Heart right ventricle (tissue), 16 donors: Measurements from ENCODE around the gene ABI2. TPM values are rescaled to one million over a fixed set of nuclear protein-coding genes. Genes with fewer than 3 reads are reported as not detected.
"Not testable (repeated sequence)": the region's sequence is repeated elsewhere in the genome, so short reads cannot be mapped to it uniquely, and the experiment has no call there.

Experiments
- ATAC-seq, 8 donors: fragments of 200-7000 bp; cut with Tn5 transposase; one replicate each; pipeline ENCODE4 v1.9.1; 2020; ENCODE audit warnings: mild to moderate bottlenecking in 8 of 8, moderate library complexity in 8 of 8, moderate number of reproducible peaks in 1 of 8
- DNase-seq, 2 donors: peaks; one replicate each; pipeline ENCODE4 v3.0.0-alpha.2; 2020
- H3K27ac ChIP-seq, 10 donors: fragments of 200-600 bp; sonication (generic) in 2 of 10; one replicate each; pipeline versions ENCODE4 v1.5.0 to v1.8.0; 2020 to 2022; ENCODE audit warnings: mild to moderate bottlenecking in 3 of 10
- H3K27me3 ChIP-seq, 7 donors: fragments of 200-600 bp; one replicate each; pipeline ENCODE4 v1.8.0; 2021 to 2022; ENCODE audit warnings: mild to moderate bottlenecking in 2 of 7
- H3K36me3 ChIP-seq, 9 donors: fragments of 200-600 bp; sonication (generic) in 1 of 9; one replicate each; pipeline versions ENCODE4 v1.5.0 to v1.8.0; 2020 to 2022; ENCODE audit warnings: mild to moderate bottlenecking in 2 of 9
- H3K4me1 ChIP-seq, 9 donors: fragments of 200-600 bp; sonication (generic) in 1 of 9; one replicate each; pipeline versions ENCODE4 v1.5.0 to v1.8.0; 2020 to 2022; ENCODE audit warnings: mild to moderate bottlenecking in 4 of 9
- H3K4me3 ChIP-seq, 10 donors: fragments of 200-600 bp; sonication (generic) in 2 of 10; one replicate each; pipeline versions ENCODE4 v1.5.0 to v1.8.0; 2020 to 2022; ENCODE audit warnings: mild to moderate bottlenecking in 7 of 10, moderate library complexity in 2 of 10
- H3K9me3 ChIP-seq, 11 donors: fragments of 200-600 bp in 10 of 11; sonication (generic) in 2 of 11; one replicate each; pipeline versions ENCODE4 v1.5.0 to v1.8.0; 2013 to 2022; ENCODE audit warnings: mild to moderate bottlenecking in 2 of 11, control low read depth in 1 of 11, moderate library complexity in 1 of 11
- CTCF ChIP-seq, 9 donors: fragments of 200-600 bp; sonication (generic) in 2 of 9; IDR thresholded peaks; one replicate each; pipeline versions ENCODE4 v1.5.0 to v1.8.0; 2021 to 2022; ENCODE audit warnings: antibody characterized with exemption in 9 of 9, mild to moderate bottlenecking in 5 of 9, moderate library complexity in 1 of 9
- WGBS, 2 donors: extraction: QIAGEN DNeasy Blood & Tissue Kit; methylation state at CpG; one replicate each; pipeline ENCODE4 v1.1.7; 2013; ENCODE audit warnings: inconsistent platforms in 1 of 2; 5-methylcytosine and 5-hydroxymethylcytosine counted together
- intact Hi-C, 10 donors: fragments of 100-400 bp; cut with DNase I; formaldehyde crosslinking; loops; one replicate each; pipeline versions ENCODE4 v1.11.1 to v1.14.2; 2022
- polyA plus RNA-seq, 2 donors: library from polyadenylated mRNA; stranded (reverse); fragments of 200-250 nt; gene quantifications; one replicate each; pipeline ENCODE4 v1.2.3, GENCODE V29; 2013
- total RNA-seq, 10 donors: library from RNA; stranded (reverse); fragmentation: NEBNext Ultra II Directional in 3 of 10; extraction: Animal tissue kit (Norgen Biotek cat#: 25700) in 3 of 10; gene quantifications; one replicate each; pipeline versions ENCODE4 v1.2.1 to v1.2.4, GENCODE V29; 2021 to 2023
- donor health status: Arrhythmogenic right ventricular cardiomyopathy.
- donor health status: ischemic (EF 13 %, LVEDD 7.1; RV severe dilation, severe dysfunction).
- donor health status: healthy with polysubstance abuse.
- donor health status: DM: no; HTN: yes; CAD: no.
- donor health status: DM: no; HTN: no; CAD: no.
- donor health status: ischemic (EF 25% LVEDD 6.9; RV normal size, moderate dysfunction).
- donor health status: ischemic (EF 25% LVEDD 5.7; RV mildly dilated, moderate dysfunction).
- donor health status: healthy.
- donor health status: DM: yes; HTN: yes; CAD: no.
- donor health status: Ischemic cardiomyopathy.
- donor health status: ischemic (EF 35%, LVEDD 5.7; RV mildly dilated, moderate dysfunction).
- donor health status: nonischemic (EF 11% LVEDD 7.7; RV severe dilation, severe dysfunction).
- donor health status: DM: yes; HTN: yes; CAD: no.
- donor health status: PGD.
- donor health status: ischemic (EF 29% LVEDD 5.4; RV normal size, mild dysfunction).
- donor health status: nonischemic (EF 23%, LVEDD 6.1; RV moderate dilation, normal function).

ABI2 gene
- total and polyA plus RNA-seq, 12 donors, result 12.9 to 76.8 (median 55.7) TPM

GRCh38 chr2:203366639-203367466, 38.7 kb downstream of the ABI2 start:
- intact Hi-C loops, result no loop called here
- 89 to 93% methylated on average over 5 of the region's 5 CpGs for WGBS, 2 donors
- DNase-seq, result no peak
- Histone ChIP-seq H3K27me3 (no peaks in the 10 kb centered on the region), H3K9me3 (no peaks in the 10 kb centered on the region), H3K4me3 (no peak overlapping the region), H3K4me1 (peaks cover 0 to 24% (median 10%) of the 10 kb centered on the region in 9 donors), H3K27ac (no peak overlapping the region), H3K36me3 (peaks cover 0 to 30% (median 0%) of the 10 kb centered on the region in 9 donors)
- no peak for TF ChIP-seq CTCF (IDR thresholded peaks at IDR 0.05)
- ATAC-seq, result no peak

GRCh38 chr2:203372706-203373105, 44.5 kb downstream of the ABI2 start:
- Histone ChIP-seq H3K36me3 (peaks cover 0 to 20% (median 0%) of the 10 kb centered on the region in 9 donors), H3K4me1 (peaks cover 0 to 14% (median 0%) of the 10 kb centered on the region in 9 donors)
- intact Hi-C loops, H3K27ac ChIP-seq, H3K9me3 ChIP-seq, H3K4me3 ChIP-seq, H3K27me3 ChIP-seq, DNase-seq, ATAC-seq: not testable (repeated sequence)
- WGBS, 2 donors, result 98 to 99% methylated on average over 20 to 25 of the region's 31 CpGs

GRCh38 chr2:203376173-203376572, 48.0 kb downstream of the ABI2 start:
- intact Hi-C loops, result no loop called here
- no peak overlapping the region for H3K4me3 ChIP-seq
- peaks cover 0 to 6% (median 0%) of the 10 kb centered on the region in 9 donors for H3K4me1 ChIP-seq
- ATAC-seq, result no peak
- DNase-seq, result no peak
- TF ChIP-seq CTCF (IDR thresholded peaks at IDR 0.05), result no peak
- no peaks in the 10 kb centered on the region for H3K9me3 ChIP-seq
- no peaks in the 10 kb centered on the region for H3K27me3 ChIP-seq
- peaks cover 0 to 4% (median 0%) of the 10 kb centered on the region in 9 donors for H3K36me3 ChIP-seq
- peak overlapping the region in 1 of 10 donors; percentile 2 for H3K27ac ChIP-seq

GRCh38 chr2:203379156-203379555, 51.0 kb downstream of the ABI2 start:
- TF ChIP-seq CTCF (IDR thresholded peaks at IDR 0.05), result no peak
- H3K4me3 ChIP-seq, result no peak overlapping the region
- intact Hi-C loops, result no loop called here
- peaks cover 0 to 23% (median 0%) of the 10 kb centered on the region in 9 donors for H3K36me3 ChIP-seq
- WGBS, 2 donors, result 97 to 99% methylated on average over 3 of the region's 3 CpGs
- no peaks in the 10 kb centered on the region for H3K27me3 ChIP-seq
- H3K27ac ChIP-seq, result no peak overlapping the region
- H3K4me1 ChIP-seq, result peaks cover 0 to 6% (median 0%) of the 10 kb centered on the region in 9 donors
- DNase-seq (no peak), ATAC-seq (no peak)
- no peaks in the 10 kb centered on the region for H3K9me3 ChIP-seq

GRCh38 chr2:203383038-203383437, 54.8 kb downstream of the ABI2 start:
- WGBS, 2 donors, result 69 to 90% methylated on average over 1 of the region's 1 CpG
- H3K9me3 ChIP-seq, result no peaks in the 10 kb centered on the region
- H3K4me1 ChIP-seq, result no peaks in the 10 kb centered on the region
- H3K27ac ChIP-seq, result no peak overlapping the region
- no peak for TF ChIP-seq CTCF (IDR thresholded peaks at IDR 0.05)
- intact Hi-C loops, result no loop called here
- H3K36me3 ChIP-seq, result peaks cover 0 to 33% (median 0%) of the 10 kb centered on the region in 9 donors
- no peak for DNase-seq
- H3K4me3 ChIP-seq, result no peak overlapping the region
- no peak for ATAC-seq
- H3K27me3 ChIP-seq, result no peaks in the 10 kb centered on the region

GRCh38 chr2:203388153-203388552, 60.0 kb downstream of the ABI2 start:
- H3K4me3 ChIP-seq, H3K9me3 ChIP-seq, H3K27me3 ChIP-seq, DNase-seq, intact Hi-C loops, ATAC-seq, H3K4me1 ChIP-seq, H3K27ac ChIP-seq: not testable (repeated sequence)
- peaks cover 0 to 55% (median under 1%) of the 10 kb centered on the region in 9 donors for H3K36me3 ChIP-seq
- 94 to 98% methylated on average over 6 of the region's 6 CpGs for WGBS, 2 donors
